Progenitor cell of endocrine pancreas (in vitro differentiated cells): ENCODE results near the gene NEDD4. TPM values are rescaled to one million over a fixed set of nuclear protein-coding genes. Genes with fewer than 3 reads are reported as not detected.

Experiments used
- DNase-seq: peaks from one replicate; pipeline ENCODE4 v3.0.0; 2021; ENCODE audit warnings: low spot score; ENCODE audit not compliant: unreplicated experiment
- H3K27ac Mint-ChIP-seq: 2 replicates; pipeline ENCODE4 v1.8.0; 2021; ENCODE audit warnings: mild to moderate bottlenecking, moderate library complexity, mixed read lengths
- H3K27me3 Mint-ChIP-seq: 2 replicates; pipeline ENCODE4 v1.8.0; 2021; ENCODE audit warnings: mixed read lengths
- H3K36me3 Mint-ChIP-seq: 2 replicates; pipeline ENCODE4 v1.8.0; 2022; ENCODE audit warnings: mixed read lengths; ENCODE audit not compliant: insufficient read depth
- H3K4me1 Mint-ChIP-seq: 2 replicates; pipeline ENCODE4 v1.8.0; 2021; ENCODE audit warnings: low read depth, mixed read lengths
- H3K4me3 Mint-ChIP-seq: 2 replicates; pipeline ENCODE4 v1.8.0; 2021; ENCODE audit warnings: low read depth, mild to moderate bottlenecking, moderate library complexity, mixed read lengths
- H3K9me3 Mint-ChIP-seq: 2 replicates; pipeline ENCODE4 v1.8.0; 2021; ENCODE audit warnings: low read depth, mixed read lengths
- total RNA-seq: library from RNA; stranded (reverse); gene quantifications from 2 replicates; pipeline ENCODE4 v1.2.1, GENCODE V29; 2021
- TF ChIP-seq, protein P1 (sequence below): fragments of 200-600 bp; sonication (generic); IDR thresholded peaks from one replicate; pipeline ENCODE4 v1.5.0; 2021; ENCODE audit warnings: antibody characterized with exemption, mild to moderate bottlenecking; ENCODE audit not compliant: unreplicated experiment

Gene NEDD4
- total RNA-seq, 1 donor from 2014 or later = 12.3 TPM

DNA sequence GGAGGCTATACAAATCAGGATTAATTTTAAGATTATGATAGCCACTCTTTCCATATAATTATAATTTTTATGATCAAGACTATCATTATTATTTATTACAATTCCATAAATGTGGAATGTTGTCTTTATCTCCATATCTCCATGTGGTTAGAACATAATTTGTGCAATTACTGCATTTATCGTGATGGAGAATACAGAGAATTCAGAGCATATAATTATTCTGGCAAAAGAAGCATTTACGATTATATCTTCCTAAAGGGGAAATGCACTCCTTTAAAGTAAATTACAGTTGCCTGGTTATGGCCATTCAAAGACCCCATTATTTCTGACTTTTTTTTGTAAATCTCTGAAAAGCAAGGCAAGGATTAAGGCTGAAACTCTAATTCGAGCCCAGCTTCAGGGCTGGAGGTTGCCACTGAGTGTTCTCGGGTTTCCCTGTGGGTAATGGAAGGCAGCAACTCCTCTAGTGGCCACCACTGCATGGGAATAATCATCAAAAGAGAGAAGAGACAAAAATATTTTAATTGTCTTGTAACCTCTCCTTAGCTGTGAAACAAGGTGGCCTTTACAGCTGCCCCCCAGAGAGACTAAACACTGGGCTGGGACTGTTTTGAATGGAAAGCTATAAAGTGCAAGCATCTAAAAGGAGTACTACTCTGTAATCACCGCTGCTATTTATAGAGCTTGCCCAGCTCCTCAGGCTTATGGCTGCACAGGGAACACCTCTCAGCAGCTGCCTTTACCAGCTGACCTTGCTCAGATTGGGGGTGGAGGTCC is 190.6 kb downstream of the NEDD4 start:
- H3K27me3 Mint-ChIP-seq = no peaks in the 10 kb centered on the region
- H3K4me1 Mint-ChIP-seq = peaks cover 6% of the 10 kb centered on the region

DNA sequence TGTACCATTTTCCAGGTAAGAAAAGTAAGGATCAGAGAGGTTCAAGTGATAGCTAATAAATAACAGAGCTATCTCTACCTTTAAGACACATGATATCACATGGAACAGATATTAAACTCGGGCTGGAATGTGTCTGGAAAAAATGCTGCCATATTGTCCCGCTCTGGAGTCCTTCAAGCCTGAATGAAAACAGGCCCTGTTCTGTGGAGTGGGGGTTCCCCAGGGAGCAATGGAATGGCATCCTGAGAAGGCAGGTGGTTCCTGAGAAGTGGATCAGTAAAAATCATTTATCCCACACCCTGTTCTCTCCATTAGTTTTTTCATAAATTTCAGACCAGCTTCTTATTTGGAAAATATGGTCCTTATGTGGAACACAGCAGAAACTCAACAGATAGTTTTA is 193.2 kb downstream of the NEDD4 start:
- peaks cover 11% of the 10 kb centered on the region for H3K4me1 Mint-ChIP-seq
- no peaks in the 10 kb centered on the region for H3K9me3 Mint-ChIP-seq
- peaks cover 2% of the 10 kb centered on the region for H3K36me3 Mint-ChIP-seq
- TF ChIP-seq, protein P1, sequence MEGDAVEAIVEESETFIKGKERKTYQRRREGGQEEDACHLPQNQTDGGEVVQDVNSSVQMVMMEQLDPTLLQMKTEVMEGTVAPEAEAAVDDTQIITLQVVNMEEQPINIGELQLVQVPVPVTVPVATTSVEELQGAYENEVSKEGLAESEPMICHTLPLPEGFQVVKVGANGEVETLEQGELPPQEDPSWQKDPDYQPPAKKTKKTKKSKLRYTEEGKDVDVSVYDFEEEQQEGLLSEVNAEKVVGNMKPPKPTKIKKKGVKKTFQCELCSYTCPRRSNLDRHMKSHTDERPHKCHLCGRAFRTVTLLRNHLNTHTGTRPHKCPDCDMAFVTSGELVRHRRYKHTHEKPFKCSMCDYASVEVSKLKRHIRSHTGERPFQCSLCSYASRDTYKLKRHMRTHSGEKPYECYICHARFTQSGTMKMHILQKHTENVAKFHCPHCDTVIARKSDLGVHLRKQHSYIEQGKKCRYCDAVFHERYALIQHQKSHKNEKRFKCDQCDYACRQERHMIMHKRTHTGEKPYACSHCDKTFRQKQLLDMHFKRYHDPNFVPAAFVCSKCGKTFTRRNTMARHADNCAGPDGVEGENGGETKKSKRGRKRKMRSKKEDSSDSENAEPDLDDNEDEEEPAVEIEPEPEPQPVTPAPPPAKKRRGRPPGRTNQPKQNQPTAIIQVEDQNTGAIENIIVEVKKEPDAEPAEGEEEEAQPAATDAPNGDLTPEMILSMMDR = no peak
- H3K4me3 Mint-ChIP-seq = no peak overlapping the region
- DNase-seq = no peak
- H3K27me3 Mint-ChIP-seq = no peaks in the 10 kb centered on the region
- H3K27ac Mint-ChIP-seq = peak overlapping the region; percentile 91

More for the DNA sequence above, 190.6 kb downstream of the NEDD4 start:
- no peak for DNase-seq
- TF ChIP-seq, protein P1 = no peak
- Mint-ChIP-seq H3K4me3 (no peak overlapping the region), H3K27ac (no peak overlapping the region), H3K9me3 (no peaks in the 10 kb centered on the region), H3K36me3 (peaks cover 4% of the 10 kb centered on the region)

DNA sequence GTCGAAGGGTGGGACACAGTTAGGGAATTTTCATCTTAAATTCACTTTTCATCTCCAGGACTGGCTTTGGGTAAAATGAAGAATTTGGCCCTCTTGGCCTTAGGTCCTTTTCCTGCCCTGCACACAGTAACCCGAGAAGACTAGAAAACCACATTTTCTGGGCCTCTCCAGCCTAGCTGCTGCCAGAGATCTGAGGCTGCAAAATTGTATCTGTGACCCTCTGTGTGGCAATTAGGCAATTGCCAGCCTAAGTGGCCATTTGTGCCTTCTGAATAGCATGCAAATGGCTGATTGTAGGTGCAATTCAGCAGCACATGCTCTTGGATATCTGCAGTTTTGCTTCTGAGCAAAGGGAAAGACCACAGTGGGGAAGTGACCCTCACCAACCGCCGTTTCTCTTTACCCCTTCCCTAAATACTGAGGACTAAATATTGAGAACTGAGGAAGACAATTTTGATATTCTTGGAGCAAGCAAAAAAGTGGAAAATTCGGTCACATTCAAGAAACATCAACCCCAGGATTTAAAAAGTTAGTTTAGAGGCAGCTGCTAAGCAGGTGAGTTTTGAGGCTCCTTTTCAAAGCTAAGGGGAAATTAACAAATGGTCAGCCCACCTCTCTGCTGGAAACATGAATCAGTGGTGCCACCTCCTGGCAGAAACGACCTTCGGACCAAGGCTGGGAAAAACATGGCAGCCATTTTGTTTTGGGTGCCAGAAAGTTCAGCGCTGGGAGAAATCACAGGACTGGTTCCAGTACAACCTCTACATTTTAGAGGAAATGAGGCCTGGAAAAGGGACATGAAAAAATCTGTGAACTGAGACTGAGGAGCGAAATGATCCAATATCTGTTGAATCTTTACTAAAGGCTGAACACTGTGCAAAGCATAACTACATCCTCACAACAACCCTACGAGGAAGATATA is 193.9 kb downstream of the NEDD4 start:
- H3K27ac Mint-ChIP-seq = peak overlapping the region; percentile 91
- H3K4me1 Mint-ChIP-seq = peaks cover 11% of the 10 kb centered on the region
- no peak overlapping the region for H3K4me3 Mint-ChIP-seq

DNA sequence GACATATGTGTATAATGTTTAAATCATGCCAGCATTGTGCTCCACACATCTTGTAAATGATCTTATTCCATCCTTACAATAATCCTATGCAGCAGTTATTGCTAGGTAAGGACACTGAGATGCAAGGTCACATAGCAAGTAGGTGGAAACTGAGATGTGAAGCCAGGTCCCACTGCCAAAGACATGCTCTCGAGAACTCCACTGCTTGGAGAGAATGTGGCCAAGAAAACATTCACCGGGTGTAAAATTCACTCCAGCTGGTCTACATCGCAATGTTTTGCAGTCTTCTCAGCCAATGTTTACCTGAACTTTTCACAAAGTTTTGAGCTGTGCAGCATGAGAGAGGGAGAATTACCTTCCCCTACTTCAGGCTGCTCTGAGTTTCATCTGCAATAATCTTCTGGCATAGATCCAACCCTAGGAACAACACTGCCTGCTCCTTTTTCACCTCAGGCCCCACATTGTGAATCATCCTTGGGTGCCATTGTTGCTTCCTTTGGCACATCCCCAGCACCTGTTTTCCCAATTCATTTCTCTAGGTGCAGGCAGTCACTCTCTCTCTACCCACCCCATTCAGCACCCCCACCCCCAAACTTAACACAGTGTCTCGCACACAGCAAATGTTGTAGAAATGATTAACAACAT is 197.0 kb downstream of the NEDD4 start:
- Mint-ChIP-seq H3K27me3 (no peaks in the 10 kb centered on the region), H3K4me3 (no peak overlapping the region), H3K9me3 (peaks cover 10% of the 10 kb centered on the region), H3K4me1 (peaks cover 20% of the 10 kb centered on the region), H3K27ac (no peak overlapping the region), H3K36me3 (peaks cover 4% of the 10 kb centered on the region)
- DNase-seq = no peak
- TF ChIP-seq, protein P1 = no peak

More for the DNA sequence above, 193.9 kb downstream of the NEDD4 start:
- TF ChIP-seq, protein P1 = peak; percentile 90
- Mint-ChIP-seq H3K36me3 (peaks cover 3% of the 10 kb centered on the region), H3K9me3 (peaks cover 5% of the 10 kb centered on the region), H3K27me3 (no peaks in the 10 kb centered on the region)
- peak; percentile 62 for DNase-seq

DNA sequence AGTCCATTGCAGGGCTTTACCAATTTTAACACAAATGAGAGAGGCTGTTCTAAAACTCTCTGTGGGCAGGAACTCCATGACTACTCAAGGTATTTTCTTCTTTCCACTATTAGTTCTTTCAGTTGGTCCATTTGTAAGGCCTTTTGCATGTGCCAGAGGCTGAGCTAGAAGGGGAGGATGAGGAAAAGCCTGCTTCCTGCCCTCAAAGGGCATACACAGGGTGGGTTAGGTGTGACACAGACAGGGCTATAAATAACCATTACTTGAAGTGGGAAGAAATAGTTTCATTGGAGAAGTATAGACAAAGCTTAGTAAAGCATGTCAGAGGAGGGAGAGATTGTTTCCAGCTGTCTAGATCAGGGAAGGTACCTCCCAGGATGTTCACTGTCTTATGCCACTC is 198.4 kb downstream of the NEDD4 start:
- TF ChIP-seq, protein P1 = no peak
- Mint-ChIP-seq H3K4me3 (no peak overlapping the region), H3K27ac (no peak overlapping the region), H3K36me3 (peaks cover 9% of the 10 kb centered on the region), H3K27me3 (no peaks in the 10 kb centered on the region), H3K9me3 (peaks cover 15% of the 10 kb centered on the region), H3K4me1 (peaks cover 20% of the 10 kb centered on the region)
- no peak for DNase-seq
